A673 (cell line): Measurements from ENCODE around the gene OR6P1. TPM values are rescaled to one million over a fixed set of nuclear protein-coding genes. Genes with fewer than 3 reads are reported as not detected.

Experiments
- BruUV-seq: library from RNA; stranded (reverse); fragments of 400-500 nt; replicated peaks from 2 replicates; lab custom pipeline; 2021; lab: Mats Ljungman, UMichigan
- CTCF ChIA-PET: fragments of 300-600 bp; sonication (Branson Sonifier 250); formaldehyde crosslinking; loops from one replicate; lab custom pipeline; 2022; ENCODE audit warnings: antibody characterized with exemption; lab: Charles Lee
- POLR2A ChIA-PET: fragments of 300-600 bp; sonication (Branson Sonifier 250); formaldehyde crosslinking; loops from one replicate; lab custom pipeline; 2022; ENCODE audit warnings: antibody characterized with exemption; ENCODE audit not compliant: low non-redundant PET; lab: Charles Lee
- DNase-seq: peaks from one replicate; pipeline ENCODE4 v3.0.0-alpha.2; 2015; ENCODE audit warnings: low spot score
- H3K27ac ChIP-seq: fragments of 200-600 bp; sonication (generic); 2 replicates; pipeline ENCODE4 v1.5.1; 2016; ENCODE audit warnings: mixed run types, low read depth, mild to moderate bottlenecking, mixed read lengths, antibody characterized with exemption, low read length; ENCODE audit not compliant: poor library complexity, severe bottlenecking
- H3K27me3 ChIP-seq: fragments of 200-600 bp; sonication (generic); replicated peaks from 2 replicates; pipeline ENCODE4 v1.6.1; 2017; ENCODE audit warnings: mixed run types, low read depth, mild to moderate bottlenecking, mixed read lengths, antibody characterized with exemption, low read length; ENCODE audit not compliant: insufficient read depth, poor library complexity
- H3K36me3 ChIP-seq: fragments of 200-600 bp; sonication (generic); 2 replicates; pipeline ENCODE4 v1.6.1; 2016; ENCODE audit warnings: mixed run types, mild to moderate bottlenecking, mixed read lengths, antibody characterized with exemption, low read length; ENCODE audit not compliant: insufficient read depth, poor library complexity, severe bottlenecking
- H3K4me1 ChIP-seq: fragments of 200-600 bp; sonication (generic); 2 replicates; pipeline ENCODE4 v1.6.1; 2017; ENCODE audit warnings: mixed run types, mild to moderate bottlenecking, mixed read lengths, antibody characterized with exemption, low read length; ENCODE audit not compliant: insufficient read depth, poor library complexity, severe bottlenecking
- H3K4me3 ChIP-seq: fragments of 200-600 bp; sonication (generic); 2 replicates; pipeline ENCODE4 v1.5.1; 2016; ENCODE audit warnings: low read depth, mixed run types, mild to moderate bottlenecking, mixed read lengths, low read length; ENCODE audit not compliant: poor library complexity, severe bottlenecking
- H3K9me3 ChIP-seq: fragments of 200-600 bp; sonication (generic); 2 replicates; pipeline ENCODE4 v1.6.1; 2016; ENCODE audit warnings: mixed run types, low read depth, mild to moderate bottlenecking, mixed read lengths, antibody characterized with exemption, low read length; ENCODE audit not compliant: poor library complexity, severe bottlenecking
- CTCF ChIP-seq: fragments of 300-800, 200-600 bp; sonication (generic); conservative IDR thresholded peaks from 2 replicates; pipeline ENCODE4 v1.5.1; 2017; ENCODE audit warnings: low read depth, mild to moderate bottlenecking, antibody characterized with exemption, low read length, moderate library complexity, mixed read lengths
- EZH2 ChIP-seq: fragments of 200-600 bp; sonication (generic); IDR thresholded peaks from 2 replicates; pipeline ENCODE4 v1.6.1; 2017; ENCODE audit warnings: borderline replicate concordance, low read depth, mild to moderate bottlenecking, mixed read lengths, antibody characterized with exemption, low read length; ENCODE audit not compliant: poor library complexity, severe bottlenecking
- intact Hi-C: fragments of 100-400 bp; cut with micrococcal nuclease; formaldehyde crosslinking; loops from one replicate; pipeline ENCODE4 v1.10.0; 2022; ENCODE audit not compliant: unreplicated experiment
- total RNA-seq: library from RNA; stranded (reverse); gene quantifications from 2 replicates; pipeline ENCODE4 v1.2.3, GENCODE V29; 2021

Gene OR6P1
- total RNA-seq, 1 experiment from 2014 or later = not detected

- ChIA-PET CTCF (no interaction called here), POLR2A (no interaction called here)
- H3K4me1 ChIP-seq = no peaks in the 10 kb centered on the region
- H3K9me3 ChIP-seq = no peaks in the 10 kb centered on the region
- no peak for DNase-seq
- no TSS peak for BruUV-seq
- H3K4me3 ChIP-seq = no peak overlapping the region
- no peak overlapping the region for H3K27ac ChIP-seq
- no peaks in the 10 kb centered on the region for H3K27me3 ChIP-seq
- TF ChIP-seq EZH2 (no peak), CTCF (no peak)
- intact Hi-C loops = no loop called here
- H3K36me3 ChIP-seq = no peaks in the 10 kb centered on the region
These were observed 22.8 kb downstream of the OR6P1 start for GRCh38 chr1:158547533-158547932.

- no TSS peak for BruUV-seq
- POLR2A ChIA-PET = no interaction called here
- H3K27ac ChIP-seq = no peak overlapping the region
- CTCF ChIA-PET = no interaction called here
- no peak for TF ChIP-seq CTCF
- no peak for TF ChIP-seq EZH2
- H3K36me3 ChIP-seq = no peaks in the 10 kb centered on the region
- no peaks in the 10 kb centered on the region for H3K4me1 ChIP-seq
- DNase-seq = no peak
- peaks cover 17% of the 10 kb centered on the region for H3K27me3 ChIP-seq
- intact Hi-C loops = no loop called here
- no peak overlapping the region for H3K4me3 ChIP-seq
- no peaks in the 10 kb centered on the region for H3K9me3 ChIP-seq
These were observed 32.8 kb downstream of the OR6P1 start for GRCh38 chr1:158537609-158538008.

GRCh38 chr1:158534496-158534895 is 35.9 kb downstream of the OR6P1 start:
- TF ChIP-seq EZH2 (no peak), CTCF (no peak)
- Histone ChIP-seq H3K4me1 (no peaks in the 10 kb centered on the region), H3K27ac (no peak overlapping the region), H3K9me3 (no peaks in the 10 kb centered on the region), H3K27me3 (peaks cover 29% of the 10 kb centered on the region), H3K4me3 (no peak overlapping the region), H3K36me3 (no peaks in the 10 kb centered on the region)
- no TSS peak for BruUV-seq
- intact Hi-C loops = no loop called here
- CTCF ChIA-PET = no interaction called here
- POLR2A ChIA-PET = no interaction called here
- DNase-seq = no peak
